ENCODE results near the gene APPL2. TPM values are rescaled to one million over a fixed set of nuclear protein-coding genes. Genes with fewer than 3 reads are reported as not detected.
A peak's percentile ranks its signal among the peaks of the same experiment; 100 is the strongest.

Gene APPL2
- total RNA-seq, 1 donor from 2014 or later: 69.8 TPM

DNA sequence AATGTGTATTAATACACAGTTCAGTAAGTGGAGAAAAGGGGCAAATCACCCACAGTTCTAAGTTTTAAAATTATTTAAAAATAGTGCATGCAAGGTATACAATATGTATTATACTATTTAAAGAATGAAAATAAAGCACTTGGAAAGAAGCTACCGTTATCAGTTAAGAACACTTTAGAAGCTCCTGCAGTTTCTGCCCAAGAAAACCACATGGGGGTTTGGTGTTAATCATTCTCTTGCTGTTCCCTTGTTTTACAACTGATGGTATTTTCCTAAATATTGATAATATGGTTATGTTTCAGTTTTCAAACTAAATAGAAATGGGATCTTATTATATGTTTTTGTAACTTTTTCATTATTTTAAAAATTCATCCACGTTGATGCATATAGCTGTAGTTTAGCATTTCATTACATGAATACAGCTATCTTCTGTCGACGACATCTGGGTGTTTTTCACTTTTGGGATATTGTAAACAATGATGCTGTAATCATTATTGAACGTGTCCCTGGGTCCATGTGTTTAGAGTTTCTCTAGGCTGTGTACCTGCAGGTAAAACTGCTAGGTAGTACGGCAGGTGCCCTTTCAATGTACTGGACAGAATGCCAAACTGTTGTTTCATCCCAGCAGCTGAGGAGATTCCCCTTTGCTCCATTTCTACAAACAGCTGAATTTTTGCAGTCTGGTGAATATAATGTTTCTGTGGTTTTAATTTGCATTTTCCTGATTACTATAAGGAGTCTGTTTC is 64.1 kb downstream of the APPL2 start:
- H3K27ac Mint-ChIP-seq (ENCODE audit: unreplicated experiment): no peak overlapping the region
- peaks cover 45% of the 10 kb centered on the region for H3K36me3 Mint-ChIP-seq (ENCODE audit: unreplicated experiment)
- no peaks in the 10 kb centered on the region for H3K27me3 Mint-ChIP-seq (ENCODE audit: unreplicated experiment)
- no peak overlapping the region for H3K4me3 Mint-ChIP-seq (ENCODE audit: unreplicated experiment)
- DNase-seq (ENCODE audit: extremely low spot score, unreplicated experiment): no peak
- no peaks in the 10 kb centered on the region for H3K9me3 Mint-ChIP-seq (ENCODE audit: unreplicated experiment)
- H3K4me1 Mint-ChIP-seq (ENCODE audit: unreplicated experiment): no peaks in the 10 kb centered on the region
- TF ChIP-seq CTCF (IDR thresholded peaks at IDR 0.05): no peak

- TF ChIP-seq CTCF (IDR thresholded peaks at IDR 0.05): no peak
- H3K9me3 Mint-ChIP-seq (ENCODE audit: unreplicated experiment): no peaks in the 10 kb centered on the region
- H3K27me3 Mint-ChIP-seq (ENCODE audit: unreplicated experiment): no peaks in the 10 kb centered on the region
- no peaks in the 10 kb centered on the region for H3K4me1 Mint-ChIP-seq (ENCODE audit: unreplicated experiment)
- H3K27ac Mint-ChIP-seq (ENCODE audit: unreplicated experiment): no peak overlapping the region
- no peak overlapping the region for H3K4me3 Mint-ChIP-seq (ENCODE audit: unreplicated experiment)
- peaks cover 37% of the 10 kb centered on the region for H3K36me3 Mint-ChIP-seq (ENCODE audit: unreplicated experiment)
- DNase-seq (ENCODE audit: extremely low spot score, unreplicated experiment): no peak
These were observed 65.8 kb downstream of the APPL2 start for GRCh38 chr12:105170139-105170538.

DNA sequence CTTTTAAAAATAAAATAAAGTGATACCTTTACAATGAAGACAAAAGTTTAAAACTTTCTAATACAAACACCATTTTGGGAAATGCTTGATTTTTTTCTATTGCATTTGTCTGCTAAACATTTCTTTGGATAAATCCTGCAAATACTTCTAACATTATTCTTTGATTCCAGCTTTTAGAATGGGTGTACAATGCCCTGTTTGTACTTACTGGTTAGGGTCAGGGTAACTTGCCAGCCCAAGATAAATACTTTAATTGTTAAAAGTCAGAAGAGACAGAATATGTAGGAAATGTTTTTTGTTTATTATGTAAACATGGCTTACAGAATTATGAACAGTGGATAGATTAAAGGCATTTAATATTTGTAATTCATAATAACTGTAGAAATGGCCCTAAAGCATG is 68.0 kb downstream of the APPL2 start:
- peaks cover 46% of the 10 kb centered on the region for H3K36me3 Mint-ChIP-seq (ENCODE audit: unreplicated experiment)
- DNase-seq (ENCODE audit: extremely low spot score, unreplicated experiment): no peak
- H3K9me3 Mint-ChIP-seq (ENCODE audit: unreplicated experiment): no peaks in the 10 kb centered on the region
- no peaks in the 10 kb centered on the region for H3K4me1 Mint-ChIP-seq (ENCODE audit: unreplicated experiment)
- no peak overlapping the region for H3K27ac Mint-ChIP-seq (ENCODE audit: unreplicated experiment)
- no peaks in the 10 kb centered on the region for H3K27me3 Mint-ChIP-seq (ENCODE audit: unreplicated experiment)
- TF ChIP-seq CTCF (IDR thresholded peaks at IDR 0.05): no peak
- no peak overlapping the region for H3K4me3 Mint-ChIP-seq (ENCODE audit: unreplicated experiment)

GRCh38 chr12:105167346-105167745 is 68.6 kb downstream of the APPL2 start:
- no peaks in the 10 kb centered on the region for H3K4me1 Mint-ChIP-seq (ENCODE audit: unreplicated experiment)
- no peak overlapping the region for H3K4me3 Mint-ChIP-seq (ENCODE audit: unreplicated experiment)
- H3K36me3 Mint-ChIP-seq (ENCODE audit: unreplicated experiment): peaks cover 44% of the 10 kb centered on the region
- no peaks in the 10 kb centered on the region for H3K27me3 Mint-ChIP-seq (ENCODE audit: unreplicated experiment)
- no peak overlapping the region for H3K27ac Mint-ChIP-seq (ENCODE audit: unreplicated experiment)
- no peak for DNase-seq (ENCODE audit: extremely low spot score, unreplicated experiment)
- H3K9me3 Mint-ChIP-seq (ENCODE audit: unreplicated experiment): no peaks in the 10 kb centered on the region
- TF ChIP-seq CTCF (IDR thresholded peaks at IDR 0.05): no peak

DNA sequence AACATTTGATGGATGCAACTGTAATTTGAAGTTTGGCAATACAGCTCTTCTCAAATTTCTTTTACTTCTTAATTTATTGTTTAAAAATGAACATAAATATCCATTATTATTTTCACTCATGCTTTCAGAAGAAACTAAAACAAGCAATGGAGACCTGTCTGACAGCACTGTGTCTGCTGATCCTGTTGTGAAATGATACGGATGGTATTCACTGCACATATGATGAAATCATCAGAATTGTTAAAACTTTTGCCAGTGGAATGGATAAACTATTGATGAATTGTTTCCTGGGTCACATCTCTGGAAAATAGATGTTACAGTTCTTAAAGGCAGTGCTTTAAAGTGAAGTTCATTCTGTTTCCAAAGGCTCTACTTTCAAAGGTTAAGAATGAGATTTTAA is 69.2 kb downstream of the APPL2 start:
- H3K9me3 Mint-ChIP-seq (ENCODE audit: unreplicated experiment): no peaks in the 10 kb centered on the region
- H3K4me1 Mint-ChIP-seq (ENCODE audit: unreplicated experiment): no peaks in the 10 kb centered on the region
- no peaks in the 10 kb centered on the region for H3K27me3 Mint-ChIP-seq (ENCODE audit: unreplicated experiment)
- peak overlapping the region; percentile 7 for H3K27ac Mint-ChIP-seq (ENCODE audit: unreplicated experiment)
- no peak overlapping the region for H3K4me3 Mint-ChIP-seq (ENCODE audit: unreplicated experiment)
- no peak for DNase-seq (ENCODE audit: extremely low spot score, unreplicated experiment)
- no peak for TF ChIP-seq CTCF (IDR thresholded peaks at IDR 0.05)
- peaks cover 49% of the 10 kb centered on the region for H3K36me3 Mint-ChIP-seq (ENCODE audit: unreplicated experiment)
